HCT116 (cell line): ENCODE measurements around the gene PDXK. TPM values are rescaled to one million over a fixed set of nuclear protein-coding genes. Genes with fewer than 3 reads are reported as not detected.

ENCODE experiments used
- ATAC-seq: fragments of 200-7000 bp; cut with Tn5 transposase; 2 replicates; pipeline ENCODE4 v1.9.1; 2020; ENCODE audit warnings: mild to moderate bottlenecking, moderate library complexity
- BruUV-seq: library from RNA; stranded (reverse); fragments of 400-500 nt; replicated peaks from 2 replicates; lab custom pipeline; 2021; lab: Mats Ljungman, UMichigan
- CTCF ChIA-PET: fragments of 300-600 bp; sonication (Branson Sonifier 250); formaldehyde crosslinking; loops from one replicate; lab custom pipeline; 2021; ENCODE audit warnings: antibody characterized with exemption; lab: Charles Lee
- POLR2A ChIA-PET: fragments of 300-600, 350-600 bp; sonication (Branson Sonifier 250); formaldehyde crosslinking; loops from one replicate; lab custom pipeline; 2021; ENCODE audit warnings: antibody characterized with exemption; lab: Charles Lee
- RAD21 ChIA-PET, 2 experiments: fragments of 300-600 bp; sonication (Branson Sonifier 250); formaldehyde crosslinking; loops; one replicate each; lab custom pipeline; 2023; ENCODE audit warnings: low total read pairs in 2 of 2; ENCODE audit not compliant: uncharacterized antibody in 2 of 2, unreplicated experiment in 2 of 2, low non-redundant PET in 1 of 2; lab: Charles Lee
- DNase-seq: peaks from one replicate; pipeline ENCODE4 v3.0.0-alpha.2; 2010; ENCODE audit warnings: low read depth, low spot score
- H2AFZ ChIP-seq: fragments of 200-600 bp; shearing (Covaris generic), sonication (generic); 2 replicates; pipeline ENCODE4 v1.6.1; 2017; ENCODE audit warnings: low read depth, mixed run types, mixed read lengths, antibody characterized with exemption, low read length; ENCODE audit not compliant: poor library complexity, severe bottlenecking
- H3K27ac ChIP-seq: 2 replicates; pipeline ENCODE4 v1.5.1; 2012; ENCODE audit warnings: low read depth, low read length
- H3K27me3 ChIP-seq: fragments of 200-600 bp; sonication (generic); 2 replicates; pipeline ENCODE4 v1.6.1; 2016; ENCODE audit warnings: mixed run types, low read length, mixed read lengths; ENCODE audit not compliant: insufficient read depth
- H3K36me3 ChIP-seq, 2 experiments: fragments of 200-500 bp in 1 of 2; fragments of 200-600 bp in 1 of 2; sonication (Bioruptor generic) in 1 of 2; sonication (generic) in 1 of 2; 2 replicates each; pipeline versions ENCODE4 v1.5.1 to v1.6.1; 2014 to 2016; ENCODE audit warnings: low read length in 2 of 2, inconsistent platforms in 1 of 2, mixed read lengths in 1 of 2, mixed run types in 1 of 2; ENCODE audit not compliant: insufficient read depth in 2 of 2, control insufficient read depth in 1 of 2
- H3K4me1 ChIP-seq, 2 experiments: fragments of 200-600 bp in 1 of 2; sonication (generic) in 1 of 2; 2 replicates each; pipeline versions ENCODE4 v1.5.1 to v1.6.1; 2012 to 2017; ENCODE audit warnings: low read length in 2 of 2, inconsistent platforms in 1 of 2, mild to moderate bottlenecking in 1 of 2, mixed read lengths in 1 of 2, mixed run types in 1 of 2, moderate library complexity in 1 of 2; ENCODE audit not compliant: insufficient read depth in 2 of 2, control insufficient read depth in 1 of 2
- H3K4me2 ChIP-seq: fragments of 200-600 bp; sonication (generic); 2 replicates; pipeline ENCODE4 v1.6.1; 2017; ENCODE audit warnings: mixed run types, low read length, mixed read lengths
- H3K4me3 ChIP-seq, 2 experiments: fragments of 200-600 bp in 1 of 2; sonication (generic) in 1 of 2; replicated peaks in 1 of 2; 2 replicates each; pipeline ENCODE4 v1.5.1; 2011 to 2016; ENCODE audit warnings: low read length in 2 of 2, control low read depth in 1 of 2, low read depth in 1 of 2, mild to moderate bottlenecking in 1 of 2, mixed read lengths in 1 of 2, mixed run types in 1 of 2
- H3K79me2 ChIP-seq: fragments of 200-600 bp; sonication (generic); 2 replicates; pipeline ENCODE4 v1.6.1; 2017; ENCODE audit warnings: mild to moderate bottlenecking, mixed run types, low read length, moderate library complexity, mixed read lengths; ENCODE audit not compliant: insufficient read depth
- H3K9ac ChIP-seq: fragments of 200-600 bp; sonication (generic); 2 replicates; pipeline ENCODE4 v1.6.1; 2016; ENCODE audit warnings: low read length, mixed read lengths
- H3K9me2 ChIP-seq: fragments of 200-600 bp; sonication (generic), shearing (Covaris generic); 2 replicates; pipeline ENCODE4 v1.6.1; 2017; ENCODE audit warnings: mixed run types, mild to moderate bottlenecking, moderate library complexity; ENCODE audit not compliant: insufficient read depth
- H3K9me3 ChIP-seq, 2 experiments: fragments of 200-500 bp in 1 of 2; fragments of 200-600 bp in 1 of 2; sonication (Bioruptor generic) in 1 of 2; sonication (generic) in 1 of 2; 2 replicates each; pipeline ENCODE4 v1.6.1; 2014 to 2017; ENCODE audit warnings: low read length in 2 of 2, mixed read lengths in 2 of 2, inconsistent platforms in 1 of 2, low read depth in 1 of 2, mild to moderate bottlenecking in 1 of 2, mixed run types in 1 of 2, moderate library complexity in 1 of 2; ENCODE audit not compliant: control insufficient read depth in 1 of 2, insufficient read depth in 1 of 2
- H4K20me1 ChIP-seq: fragments of 200-600 bp; sonication (generic), shearing (Covaris generic); 2 replicates; pipeline ENCODE4 v1.6.1; 2017; ENCODE audit warnings: mixed run types, mild to moderate bottlenecking, moderate library complexity; ENCODE audit not compliant: insufficient read depth
- CEBPB ChIP-seq: IDR thresholded peaks from 2 replicates; pipeline ENCODE4 v1.6.1; 2012; ENCODE audit warnings: low read depth
- EGR1 ChIP-seq: IDR thresholded peaks from 2 replicates; pipeline ENCODE4 v1.6.1; 2012; ENCODE audit warnings: low read depth
- ELF1 ChIP-seq: IDR thresholded peaks from 2 replicates; pipeline ENCODE4 v1.6.1; 2012; ENCODE audit warnings: low read depth, borderline replicate concordance
- EZH2 ChIP-seq: fragments of 200-600 bp; sonication (generic); IDR thresholded peaks from 2 replicates; pipeline ENCODE4 v1.6.1; 2017; ENCODE audit warnings: antibody characterized with exemption, mixed run types
- EZH2phosphoT487 ChIP-seq: fragments of 200-600 bp; IDR thresholded peaks from 2 replicates; pipeline ENCODE4 v1.6.1; 2018; ENCODE audit warnings: antibody characterized with exemption, borderline replicate concordance
- FOSL1 ChIP-seq: IDR thresholded peaks from 2 replicates; pipeline ENCODE4 v1.6.1; 2012; ENCODE audit warnings: low read depth
- JUND ChIP-seq: IDR thresholded peaks from 2 replicates; pipeline ENCODE4 v1.6.1; 2012
- POLR2A ChIP-seq: IDR thresholded peaks from 2 replicates; pipeline ENCODE4 v1.7.0; 2011; ENCODE audit warnings: borderline replicate concordance; ENCODE audit not compliant: insufficient read depth, insufficient read length; ENCODE audit errors: extremely low read depth
- POLR2AphosphoS5 ChIP-seq: IDR thresholded peaks from 2 replicates; pipeline ENCODE4 v1.6.1; 2011; ENCODE audit warnings: mild to moderate bottlenecking, low read depth, low read length, moderate library complexity
- RAD21 ChIP-seq: IDR thresholded peaks from 2 replicates; pipeline ENCODE4 v1.6.1; 2012; ENCODE audit warnings: low read depth, mild to moderate bottlenecking
- SIN3A ChIP-seq: IDR thresholded peaks from 2 replicates; pipeline ENCODE4 v1.6.1; 2012; ENCODE audit warnings: low read depth
- SRF ChIP-seq: IDR thresholded peaks from 2 replicates; pipeline ENCODE4 v1.6.1; 2012; ENCODE audit warnings: low read depth
- TCF7L2 ChIP-seq: IDR thresholded peaks from 2 replicates; pipeline ENCODE4 v1.7.0; 2011; ENCODE audit warnings: borderline replicate concordance, inconsistent platforms; ENCODE audit not compliant: insufficient read depth, insufficient read length; ENCODE audit errors: extremely low read depth
- YY1 ChIP-seq: IDR thresholded peaks from 2 replicates; pipeline ENCODE4 v1.6.1; 2011; ENCODE audit warnings: low read length, low read depth, moderate library complexity, mild to moderate bottlenecking; ENCODE audit not compliant: insufficient replicate concordance; ENCODE audit errors: extremely low read depth
- ZFX ChIP-seq: fragments of 450-650 bp; IDR thresholded peaks from 2 replicates; pipeline ENCODE4 v1.6.1; 2017
- ZNF274 ChIP-seq: fragments of 200-500 bp; sonication (Bioruptor generic); IDR thresholded peaks from 2 replicates; pipeline ENCODE4 v1.6.1; 2014; ENCODE audit warnings: mild to moderate bottlenecking, low read depth, low read length, inconsistent platforms
- intact Hi-C: fragments of 100-400 bp; cut with micrococcal nuclease; formaldehyde crosslinking; loops from 2 replicates; pipeline ENCODE4 v1.10.0; 2022
- total RNA-seq: library from RNA; stranded (reverse); gene quantifications from one replicate; pipeline ENCODE4 v1.2.1, GENCODE V29; 2021; ENCODE audit not compliant: unreplicated experiment
- TF ChIP-seq, protein P1 (sequence below): IDR thresholded peaks from 2 replicates; pipeline ENCODE4 v1.6.1; 2012
- TF ChIP-seq, protein P2 (sequence below): IDR thresholded peaks from 2 replicates; pipeline ENCODE4 v1.6.1; 2012
- TF ChIP-seq, protein P3 (sequence below): IDR thresholded peaks from 2 replicates; pipeline ENCODE4 v1.6.1; 2012; ENCODE audit warnings: low read depth
- TF ChIP-seq, protein P4 (sequence below), 3 experiments: fragments of 200-600 bp in 1 of 3; sonication (generic) in 1 of 3; IDR thresholded peaks in 2 of 3; conservative IDR thresholded peaks in 1 of 3; 2 replicates each; pipeline ENCODE4 v1.5.1; 2012 to 2017; ENCODE audit warnings: low read depth in 2 of 3, low read length in 2 of 3, antibody characterized with exemption in 1 of 3, borderline replicate concordance in 1 of 3, control low read depth in 1 of 3, mild to moderate bottlenecking in 1 of 3, mixed read lengths in 1 of 3, mixed run types in 1 of 3, moderate library complexity in 1 of 3; ENCODE audit not compliant: insufficient read depth in 1 of 3

PDXK gene
- total RNA-seq, 1 experiment from 2014 or later: 127 TPM

DNA sequence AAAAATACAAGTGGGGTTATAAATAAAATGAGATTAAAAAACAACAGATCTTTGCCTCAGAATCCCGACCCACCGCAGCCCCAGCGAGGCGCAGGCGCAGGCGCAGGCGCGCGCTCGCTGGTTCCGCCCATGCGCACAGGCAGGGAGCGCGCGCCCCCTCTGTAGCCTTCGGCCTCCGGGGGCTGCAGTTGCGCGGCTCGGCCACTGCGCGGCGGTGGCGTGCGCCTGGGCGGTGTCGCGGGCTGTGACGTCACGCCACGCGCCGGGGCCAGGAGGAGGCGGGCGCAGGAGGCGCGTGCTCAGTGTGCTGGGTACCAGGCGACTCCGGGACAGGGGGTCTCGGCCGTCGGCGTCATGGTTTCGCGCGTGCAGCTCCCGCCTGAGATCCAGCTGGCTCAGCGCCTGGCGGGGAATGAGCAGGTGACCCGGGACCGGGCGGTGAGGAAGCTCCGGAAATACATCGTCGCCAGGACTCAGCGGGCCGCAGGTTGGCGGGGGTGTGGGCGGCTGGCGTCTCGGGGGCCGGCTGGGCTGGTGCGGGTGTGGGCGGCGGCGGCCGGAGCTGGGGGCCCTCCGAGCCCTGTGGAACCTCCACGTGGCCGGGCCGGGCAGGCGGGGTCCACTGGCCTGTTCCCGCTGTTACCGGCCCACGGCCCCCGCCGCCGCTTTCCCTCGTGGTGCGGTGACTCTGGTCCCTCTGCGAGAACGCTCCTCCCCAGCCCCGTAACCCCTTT, 70.5 kb downstream of the PDXK start, which contains the start of gene RRP1:
RRP1 (plus strand) TSS at position 302 of the 734 bp plus-strand sequence; CDS start at position 355, 53 bp downstream.
- BruUV-seq: no TSS peak
- peaks cover 51% of the 10 kb centered on the region for H3K79me2 ChIP-seq
- CTCF ChIA-PET: interaction anchor here (1.1 kb wide), 1 partner anchor 9 kb away, joined by 4 read pairs; no protein-coding TSS in a partner anchor
- TF ChIP-seq TCF7L2: peak; percentile 26
- no peak for TF ChIP-seq FOSL1
- no peak for TF ChIP-seq EZH2
- TF ChIP-seq POLR2AphosphoS5: peak; percentile 90
- TF ChIP-seq, protein P1, sequence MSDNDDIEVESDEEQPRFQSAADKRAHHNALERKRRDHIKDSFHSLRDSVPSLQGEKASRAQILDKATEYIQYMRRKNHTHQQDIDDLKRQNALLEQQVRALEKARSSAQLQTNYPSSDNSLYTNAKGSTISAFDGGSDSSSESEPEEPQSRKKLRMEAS: no peak
- peak; percentile 58 for TF ChIP-seq YY1
- TF ChIP-seq, protein P2, sequence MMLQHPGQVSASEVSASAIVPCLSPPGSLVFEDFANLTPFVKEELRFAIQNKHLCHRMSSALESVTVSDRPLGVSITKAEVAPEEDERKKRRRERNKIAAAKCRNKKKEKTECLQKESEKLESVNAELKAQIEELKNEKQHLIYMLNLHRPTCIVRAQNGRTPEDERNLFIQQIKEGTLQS: no peak
- TF ChIP-seq SIN3A: no peak
- no peak for TF ChIP-seq EZH2phosphoT487
- no peak for TF ChIP-seq CEBPB
- TF ChIP-seq EGR1: no peak
- no peak for TF ChIP-seq JUND
- no peak for TF ChIP-seq RAD21
- TF ChIP-seq ELF1: no peak
- no peak for TF ChIP-seq ZNF274
- TF ChIP-seq POLR2A: peak; percentile 94
- peak; percentile 82; the same call in 1 of the 2 replicates for TF ChIP-seq ZFX
- TF ChIP-seq, protein P3, sequence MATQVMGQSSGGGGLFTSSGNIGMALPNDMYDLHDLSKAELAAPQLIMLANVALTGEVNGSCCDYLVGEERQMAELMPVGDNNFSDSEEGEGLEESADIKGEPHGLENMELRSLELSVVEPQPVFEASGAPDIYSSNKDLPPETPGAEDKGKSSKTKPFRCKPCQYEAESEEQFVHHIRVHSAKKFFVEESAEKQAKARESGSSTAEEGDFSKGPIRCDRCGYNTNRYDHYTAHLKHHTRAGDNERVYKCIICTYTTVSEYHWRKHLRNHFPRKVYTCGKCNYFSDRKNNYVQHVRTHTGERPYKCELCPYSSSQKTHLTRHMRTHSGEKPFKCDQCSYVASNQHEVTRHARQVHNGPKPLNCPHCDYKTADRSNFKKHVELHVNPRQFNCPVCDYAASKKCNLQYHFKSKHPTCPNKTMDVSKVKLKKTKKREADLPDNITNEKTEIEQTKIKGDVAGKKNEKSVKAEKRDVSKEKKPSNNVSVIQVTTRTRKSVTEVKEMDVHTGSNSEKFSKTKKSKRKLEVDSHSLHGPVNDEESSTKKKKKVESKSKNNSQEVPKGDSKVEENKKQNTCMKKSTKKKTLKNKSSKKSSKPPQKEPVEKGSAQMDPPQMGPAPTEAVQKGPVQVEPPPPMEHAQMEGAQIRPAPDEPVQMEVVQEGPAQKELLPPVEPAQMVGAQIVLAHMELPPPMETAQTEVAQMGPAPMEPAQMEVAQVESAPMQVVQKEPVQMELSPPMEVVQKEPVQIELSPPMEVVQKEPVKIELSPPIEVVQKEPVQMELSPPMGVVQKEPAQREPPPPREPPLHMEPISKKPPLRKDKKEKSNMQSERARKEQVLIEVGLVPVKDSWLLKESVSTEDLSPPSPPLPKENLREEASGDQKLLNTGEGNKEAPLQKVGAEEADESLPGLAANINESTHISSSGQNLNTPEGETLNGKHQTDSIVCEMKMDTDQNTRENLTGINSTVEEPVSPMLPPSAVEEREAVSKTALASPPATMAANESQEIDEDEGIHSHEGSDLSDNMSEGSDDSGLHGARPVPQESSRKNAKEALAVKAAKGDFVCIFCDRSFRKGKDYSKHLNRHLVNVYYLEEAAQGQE: no peak
- TF ChIP-seq, protein P4, sequence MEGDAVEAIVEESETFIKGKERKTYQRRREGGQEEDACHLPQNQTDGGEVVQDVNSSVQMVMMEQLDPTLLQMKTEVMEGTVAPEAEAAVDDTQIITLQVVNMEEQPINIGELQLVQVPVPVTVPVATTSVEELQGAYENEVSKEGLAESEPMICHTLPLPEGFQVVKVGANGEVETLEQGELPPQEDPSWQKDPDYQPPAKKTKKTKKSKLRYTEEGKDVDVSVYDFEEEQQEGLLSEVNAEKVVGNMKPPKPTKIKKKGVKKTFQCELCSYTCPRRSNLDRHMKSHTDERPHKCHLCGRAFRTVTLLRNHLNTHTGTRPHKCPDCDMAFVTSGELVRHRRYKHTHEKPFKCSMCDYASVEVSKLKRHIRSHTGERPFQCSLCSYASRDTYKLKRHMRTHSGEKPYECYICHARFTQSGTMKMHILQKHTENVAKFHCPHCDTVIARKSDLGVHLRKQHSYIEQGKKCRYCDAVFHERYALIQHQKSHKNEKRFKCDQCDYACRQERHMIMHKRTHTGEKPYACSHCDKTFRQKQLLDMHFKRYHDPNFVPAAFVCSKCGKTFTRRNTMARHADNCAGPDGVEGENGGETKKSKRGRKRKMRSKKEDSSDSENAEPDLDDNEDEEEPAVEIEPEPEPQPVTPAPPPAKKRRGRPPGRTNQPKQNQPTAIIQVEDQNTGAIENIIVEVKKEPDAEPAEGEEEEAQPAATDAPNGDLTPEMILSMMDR (IDR thresholded peaks at IDR 0.05 in 2 of 3, conservative IDR thresholded peaks at IDR 0.05 in 1 of 3; ENCODE audit: borderline replicate concordance in 1 of 3, insufficient read depth in 1 of 3, low read depth in 2 of 3, low read length in 2 of 3): peak in 2 of 3 experiments; percentile 82 to 94; a peak in 4 of 6 replicates
- no peak for TF ChIP-seq SRF

More for the DNA sequence above, 70.5 kb downstream of the PDXK start, which contains the start of gene RRP1:
- peaks cover 26 to 38% of the 10 kb centered on the region in 2 experiments for H3K36me3 ChIP-seq
- H3K9me3 ChIP-seq: no peaks in the 10 kb centered on the region
- ChIA-PET POLR2A (no interaction called here), RAD21 (no interaction called here)
- peak within 1 kb of the TSS; percentile 95 for H3K9ac ChIP-seq
- H4K20me1 ChIP-seq: no peaks in the 10 kb centered on the region; the same call in 1 of the 2 replicates
- H3K27ac ChIP-seq: peak within 1 kb of the TSS; percentile 79
- DNase-seq (peak; percentile 59), ATAC-seq (peak; percentile 92)
- intact Hi-C loops: no loop called here
- no peaks in the 10 kb centered on the region for H3K9me2 ChIP-seq
- H3K4me1 ChIP-seq: peaks cover 4 to 20% of the 10 kb centered on the region in 2 experiments; a peak in 3 of 4 replicates
- peak within 1 kb of the TSS; percentile 90 for H2AFZ ChIP-seq
- peak within 1 kb of the TSS; percentile 79 to 98 for H3K4me3 ChIP-seq
- H3K4me2 ChIP-seq: peak within 1 kb of the TSS; percentile 86
- no peaks in the 10 kb centered on the region for H3K27me3 ChIP-seq
